HepG2 (cell line): ENCODE measurements around the gene PKIB. TPM values are rescaled to one million over a fixed set of nuclear protein-coding genes. Genes with fewer than 3 reads are reported as not detected.

Experiments
- ATAC-seq: fragments of 200-7000 bp; cut with Tn5 transposase; 3 replicates; pipeline ENCODE4 v1.9.1; 2020; ENCODE audit warnings: mild to moderate bottlenecking, moderate library complexity
- BruUV-seq: library from RNA; stranded (reverse); fragments of 400-500 nt; replicated peaks from 2 replicates; lab custom pipeline; 2021; lab: Mats Ljungman, UMichigan
- CTCF ChIA-PET: fragments of 300-600 bp; formaldehyde crosslinking; extraction: SDS; loops from one replicate; lab custom pipeline; 2021; ENCODE audit warnings: low total read pairs, inconsistent platforms, low intra/inter-chr PET ratio; lab: Yijun Ruan, JAX
- POLR2A ChIA-PET: fragments of 350-600 bp; sonication (Branson Sonifier 250); formaldehyde crosslinking; loops from one replicate; lab custom pipeline; 2020; ENCODE audit warnings: antibody characterized with exemption, inconsistent platforms; lab: Yijun Ruan, JAX
- DNase-seq: peaks from one replicate; pipeline ENCODE4 v3.0.0-alpha.2; 2015; ENCODE audit warnings: low spot score
- FAIRE-seq: peaks from 3 replicates; lab custom pipeline; 2011; peaks lifted over from hg19 to GRCh38; lab: Jason Lieb, UNC
- H2AFZ ChIP-seq: one replicate; pipeline ENCODE4 v1.6.1; 2011; ENCODE audit warnings: low read length, inconsistent platforms
- H3K27ac ChIP-seq: fragments of 300-600 bp; 3 replicates; pipeline ENCODE4 v1.8.0; 2011; ENCODE audit warnings: mixed run types, mild to moderate bottlenecking, mixed read lengths, low read length, inconsistent platforms; ENCODE audit not compliant: insufficient read depth; ENCODE audit errors: extremely low read length
- H3K27me3 ChIP-seq, 2 experiments: fragments of 200-600 bp in 1 of 2; 2 replicates in 1 of 2; 3 replicates in 1 of 2; pipeline versions ENCODE4 v1.6.0 to v1.8.0; 2011; ENCODE audit warnings: low read length in 2 of 2, mild to moderate bottlenecking in 2 of 2, moderate library complexity in 2 of 2, inconsistent platforms in 1 of 2; ENCODE audit not compliant: insufficient read depth in 2 of 2, control insufficient read depth in 1 of 2
- H3K36me3 ChIP-seq, 2 experiments: fragments of 200-600 bp in 1 of 2; replicated peaks in 1 of 2; 2 replicates in 1 of 2; 3 replicates in 1 of 2; pipeline versions ENCODE4 v1.5.1 to v1.8.0; 2011; ENCODE audit warnings: low read length in 2 of 2, inconsistent platforms in 1 of 2; ENCODE audit not compliant: insufficient read depth in 2 of 2, control insufficient read depth in 1 of 2
- H3K4me1 ChIP-seq: 2 replicates; pipeline ENCODE4 v1.5.1; 2012; ENCODE audit warnings: low read length, inconsistent platforms; ENCODE audit not compliant: insufficient read depth
- H3K4me2 ChIP-seq: 2 replicates; pipeline ENCODE4 v1.6.0; 2011; ENCODE audit warnings: low read depth, low read length, inconsistent platforms
- H3K4me3 ChIP-seq, 3 experiments: fragments of 200-600 bp in 1 of 3; sonication (generic), shearing (Covaris generic) in 1 of 3; replicated peaks in 1 of 3; 2 replicates each; pipeline ENCODE4 v1.5.1; 2011 to 2016; ENCODE audit warnings: low read length in 3 of 3, inconsistent platforms in 2 of 3, low read depth in 2 of 3, mild to moderate bottlenecking in 2 of 3, control low read depth in 1 of 3, mixed read lengths in 1 of 3; ENCODE audit not compliant: insufficient read depth in 1 of 3
- H3K79me2 ChIP-seq: one replicate; pipeline ENCODE4 v1.6.1; 2011; ENCODE audit warnings: low read length, inconsistent platforms; ENCODE audit not compliant: insufficient read depth
- H3K9ac ChIP-seq: 2 replicates; pipeline ENCODE4 v1.6.0; 2011; ENCODE audit warnings: mild to moderate bottlenecking, low read depth, low read length, inconsistent platforms; ENCODE audit not compliant: insufficient read depth
- H3K9me3 ChIP-seq: 2 replicates; pipeline ENCODE4 v1.5.1; 2012; ENCODE audit warnings: mild to moderate bottlenecking, low read length
- H4K20me1 ChIP-seq: 2 replicates; pipeline ENCODE4 v1.6.0; 2011; ENCODE audit warnings: inconsistent platforms, mild to moderate bottlenecking, low read length, moderate library complexity; ENCODE audit not compliant: insufficient read depth
- ARNT ChIP-seq: fragments of 450-650 bp; IDR thresholded peaks from 2 replicates; pipeline ENCODE4 v1.6.1; 2017
- ATF7 ChIP-seq, 2 experiments: fragments of 450-650 bp in 1 of 2; sonication (generic) in 1 of 2; formaldehyde crosslinking in 1 of 2; IDR thresholded peaks; 2 replicates each; pipeline versions ENCODE4 v1.4.0 to v1.6.1; 2016 to 2020; ENCODE audit warnings: antibody characterized with exemption in 1 of 2, mild to moderate bottlenecking in 1 of 2, missing genetic modification reagents in 1 of 2
- CBFB ChIP-seq: sonication (generic); formaldehyde crosslinking; IDR thresholded peaks from 2 replicates; pipeline ENCODE4 v1.4.0; 2020; ENCODE audit warnings: missing genetic modification reagents
- STAG1 ChIP-seq: sonication (generic); formaldehyde crosslinking; IDR thresholded peaks from 2 replicates; pipeline ENCODE4 v1.4.0; 2020; ENCODE audit warnings: missing genetic modification reagents
- ZNF142 ChIP-seq: sonication (generic); formaldehyde crosslinking; IDR thresholded peaks from 2 replicates; pipeline ENCODE4 v1.4.0; 2020; ENCODE audit warnings: missing genetic modification reagents
- ZNF333 ChIP-seq: sonication (generic); formaldehyde crosslinking; IDR thresholded peaks from 2 replicates; pipeline ENCODE4 v1.4.0; 2020; ENCODE audit warnings: mild to moderate bottlenecking, missing genetic modification reagents, borderline replicate concordance
- ZNF646 ChIP-seq: sonication (generic); formaldehyde crosslinking; IDR thresholded peaks from 2 replicates; pipeline ENCODE4 v1.9.0; 2021; ENCODE audit warnings: mild to moderate bottlenecking, missing genetic modification reagents
- ZNF704 ChIP-seq: sonication (generic); formaldehyde crosslinking; IDR thresholded peaks from 2 replicates; pipeline ENCODE4 v1.8.1; 2023; ENCODE audit warnings: mild to moderate bottlenecking, inconsistent platforms, moderate library complexity, missing genetic modification reagents, borderline replicate concordance
- WGBS: methylation state at CpG from one replicate; pipeline ENCODE4 v1.1.6; 2017; ENCODE audit warnings: low lambda C conversion rate; 5-methylcytosine and 5-hydroxymethylcytosine counted together
- in situ Hi-C: cut with HindIII; loops from 2 replicates; pipeline ENCODE4 v1.10.0; 2017; ENCODE audit warnings: low pct_unique_long_range_greater_than_20kb; ENCODE audit not compliant: extremely low pct_ligation_motif_present
- intact Hi-C: fragments of 100-400 bp; cut with micrococcal nuclease; formaldehyde crosslinking; loops from one replicate; pipeline ENCODE4 v1.10.0; 2022; ENCODE audit not compliant: unreplicated experiment
- polyA plus RNA-seq, 8 experiments: library from polyadenylated mRNA; depleted of rRNA in 3 of 8; stranded (reverse) in 7 of 8; unstranded in 1 of 8; fragments of >200 nt; fragmentation: Illumina TruSeq in 4 of 8; extraction: Trizol in 4 of 8; gene quantifications; 2 replicates each; pipeline versions ENCODE4 v1.2.1 to v1.2.3, GENCODE V29; 2011 to 2016; ENCODE audit warnings: low read depth in 4 of 8, missing spikeins in 1 of 8, mixed read lengths in 1 of 8; ENCODE audit not compliant: insufficient read depth in 1 of 8
- total RNA-seq, 5 experiments: library from RNA; depleted of rRNA; stranded (reverse); fragments of >200 nt; fragmentation: Illumina TruSeq; extraction: Trizol; gene quantifications; 2 replicates each; pipeline ENCODE4 v1.2.3, GENCODE V29; 2016; ENCODE audit warnings: low read depth in 1 of 5

PKIB gene
- total and polyA plus RNA-seq, 2 of the 13 experiments (the other 11 are each of a cell fraction or from before 2014, with no cell fraction given): 1.4 to 1.5 TPM

GRCh38 chr6:122676688-122677087, 66.5 kb downstream of the PKIB start:
- H3K4me3 ChIP-seq: no peak overlapping the region
- no peak for ATAC-seq
- WGBS: 2% methylated on average over 2 of the region's 2 CpGs
- no peaks in the 10 kb centered on the region for H3K36me3 ChIP-seq
- no peak for FAIRE-seq
- intact Hi-C loops (no loop called here), in situ Hi-C loops (no loop called here)
- ChIA-PET CTCF (no interaction called here), POLR2A (no interaction called here)
- no TSS peak for BruUV-seq
- H3K27me3 ChIP-seq: no peaks in the 10 kb centered on the region
- H3K9ac ChIP-seq: no peak overlapping the region
- H3K4me1 ChIP-seq: no peaks in the 10 kb centered on the region
- H3K9me3 ChIP-seq: no peaks in the 10 kb centered on the region
- H3K79me2 ChIP-seq: no peaks in the 10 kb centered on the region
- H4K20me1 ChIP-seq: no peaks in the 10 kb centered on the region
- TF ChIP-seq ZNF142 (CRISPR knock-in tag) (no peak), STAG1 (no peak), ARNT (no peak), ZNF704 (no peak), CBFB (no peak), ZNF646 (CRISPR knock-in tag) (no peak), ATF7 (IDR thresholded peaks at IDR 0.05) (no peak), ATF7 (CRISPR knock-in tag; IDR thresholded peaks at IDR 0.05) (no peak), ZNF333 (CRISPR knock-in tag) (no peak)
- no peak for DNase-seq
- no peak overlapping the region for H3K27ac ChIP-seq
- H3K4me2 ChIP-seq: no peak overlapping the region
- H2AFZ ChIP-seq: no peak overlapping the region
